NCI-H2107 (cell line): ENCODE results near the gene METTL15.
"Not testable (repeated sequence)": the region's sequence is repeated elsewhere in the genome, so short reads cannot be mapped to it uniquely, and the experiment has no call there.

Experiments
- DNase-seq: peaks from one replicate; lab custom pipeline; 2025; lab: John Stamatoyannopoulos, UW

The METTL15 gene

GRCh38 chr11:28303477-28304191 lies 195.4 kb downstream of the METTL15 start:
- DNase-seq = no peak

DNA sequence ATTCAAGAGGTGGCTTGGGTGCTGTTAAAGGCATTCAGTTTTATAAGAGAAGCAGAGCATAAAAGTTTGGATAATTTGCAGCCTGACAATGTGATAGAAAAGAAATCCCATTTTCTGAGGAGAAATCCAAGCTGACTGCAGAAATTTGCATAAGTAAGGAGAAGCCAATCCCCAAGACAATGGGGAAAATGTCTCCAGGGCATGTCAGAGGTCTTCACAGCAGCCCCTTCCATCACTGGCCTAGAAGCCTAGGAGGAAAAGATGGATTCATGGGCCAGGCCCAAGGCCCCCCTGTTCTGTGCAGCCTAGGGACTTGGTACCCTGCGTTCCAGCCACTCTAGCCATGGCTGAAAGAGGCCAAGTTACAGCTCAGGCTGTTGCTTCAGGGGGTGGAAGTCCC lies 207.3 kb downstream of the METTL15 start:
- DNase-seq = no peak

GRCh38 chr11:28318871-28319270 lies 210.7 kb downstream of the METTL15 start:
- DNase-seq = no peak

DNA sequence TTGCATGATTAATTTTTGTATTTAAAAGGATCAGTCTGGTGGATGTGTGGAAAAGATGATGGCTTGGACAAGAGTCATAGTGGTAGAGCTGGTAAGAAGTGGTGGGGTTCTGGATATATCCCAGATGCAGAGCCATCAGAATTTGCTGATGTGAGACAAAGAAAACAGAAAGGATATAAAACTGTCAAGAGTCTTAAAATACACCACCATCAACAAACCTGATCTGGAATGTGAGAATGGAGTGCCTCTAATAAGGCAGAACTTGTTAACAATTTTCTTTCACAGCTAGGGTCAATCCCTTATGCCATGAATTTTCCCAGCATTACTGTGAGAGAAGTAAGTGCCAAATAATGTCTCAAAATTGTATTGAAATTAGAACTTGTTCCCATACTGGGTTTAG lies 215.4 kb downstream of the METTL15 start:
- no peak for DNase-seq

DNA sequence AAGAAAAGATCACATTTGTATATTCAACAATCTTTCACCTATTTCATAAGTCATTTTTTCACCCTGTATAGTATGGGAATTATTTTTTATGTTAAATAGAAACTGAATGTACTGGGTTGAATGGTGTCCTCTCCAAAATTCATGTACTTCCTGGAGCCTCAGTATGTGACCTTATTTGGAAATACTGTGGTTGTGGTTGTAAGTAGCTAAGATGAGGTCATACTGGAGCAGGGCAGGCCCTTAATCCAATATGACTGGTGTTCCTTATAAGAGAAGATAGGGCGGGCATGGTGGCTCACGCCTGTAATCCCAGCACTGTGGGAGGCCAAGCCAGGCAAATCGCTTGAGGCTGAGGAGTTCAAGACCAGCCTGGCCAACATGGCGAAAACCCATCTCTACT lies 224.2 kb downstream of the METTL15 start:
- not testable (repeated sequence) for DNase-seq

- DNase-seq = no peak
Measured at GRCh38 chr11:28337701-28338100, 229.5 kb downstream of the METTL15 start.

DNA sequence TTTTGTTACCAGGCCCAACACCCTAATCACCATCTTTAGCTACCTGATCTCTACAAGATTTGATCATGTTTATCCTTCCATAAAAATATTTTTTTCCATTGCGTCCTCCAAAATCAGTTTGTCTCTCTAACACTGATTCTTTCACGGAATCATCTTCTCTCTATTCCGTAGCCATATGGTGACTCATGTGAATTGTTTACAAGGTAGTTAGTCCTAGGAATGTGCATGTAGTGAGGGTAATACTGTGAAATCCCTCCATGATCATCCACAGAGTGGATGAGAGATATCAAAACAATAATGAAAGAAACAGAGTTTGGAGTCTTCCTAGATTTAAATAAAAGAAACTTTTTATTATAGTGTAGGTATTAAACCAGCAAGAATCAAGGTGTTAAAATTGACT lies 230.2 kb downstream of the METTL15 start:
- no peak for DNase-seq

DNA sequence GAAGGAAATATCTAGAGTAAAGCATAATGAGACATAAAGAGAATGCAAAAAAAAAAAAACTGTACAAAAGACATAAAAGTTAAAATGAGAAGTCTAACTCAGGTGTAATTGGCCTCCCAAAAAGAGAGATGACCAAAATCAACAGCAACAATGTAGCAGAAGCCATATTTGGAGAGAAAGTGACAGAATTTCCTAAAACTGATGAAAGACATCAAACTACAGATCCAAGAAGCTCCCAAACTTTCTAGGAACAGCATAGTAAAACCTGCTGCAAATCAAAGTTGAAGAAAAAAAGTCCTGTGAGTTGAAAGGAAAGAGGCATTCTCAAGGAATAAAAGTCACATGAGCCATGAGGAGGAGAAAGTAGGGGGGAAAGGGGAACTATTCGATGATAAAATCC lies 231.3 kb downstream of the METTL15 start:
- no peak for DNase-seq

- no peak for DNase-seq
Measured at GRCh38 chr11:28342716-28343115, 234.5 kb downstream of the METTL15 start.

GRCh38 chr11:28343304-28344233 lies 235.4 kb downstream of the METTL15 start:
- DNase-seq = no peak

GRCh38 chr11:28346209-28346608 lies 238.0 kb downstream of the METTL15 start:
- DNase-seq = no peak

- DNase-seq = no peak
Measured at GRCh38 chr11:28346721-28347120, 238.5 kb downstream of the METTL15 start.

DNA sequence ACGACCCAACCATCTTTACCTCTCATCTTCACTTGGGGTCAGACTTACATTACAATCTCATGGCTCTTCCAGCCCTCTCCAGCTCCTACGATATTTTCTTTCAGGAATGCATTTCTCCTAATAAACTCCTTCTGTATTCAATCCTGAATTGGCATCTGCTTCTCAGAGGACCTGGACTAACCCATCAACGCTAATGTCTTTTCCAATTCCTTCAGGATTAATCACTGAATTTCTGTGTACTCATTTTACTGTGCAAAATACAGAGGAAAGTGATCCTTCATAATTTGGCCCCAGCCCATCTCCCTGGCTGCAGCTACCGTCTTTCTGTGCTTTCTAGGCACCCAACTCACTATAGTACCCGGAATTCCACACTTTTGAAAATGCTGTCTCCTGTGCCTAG lies 239.2 kb downstream of the METTL15 start:
- DNase-seq = no peak

GRCh38 chr11:28350216-28350615 lies 242.0 kb downstream of the METTL15 start:
- no peak for DNase-seq

DNA sequence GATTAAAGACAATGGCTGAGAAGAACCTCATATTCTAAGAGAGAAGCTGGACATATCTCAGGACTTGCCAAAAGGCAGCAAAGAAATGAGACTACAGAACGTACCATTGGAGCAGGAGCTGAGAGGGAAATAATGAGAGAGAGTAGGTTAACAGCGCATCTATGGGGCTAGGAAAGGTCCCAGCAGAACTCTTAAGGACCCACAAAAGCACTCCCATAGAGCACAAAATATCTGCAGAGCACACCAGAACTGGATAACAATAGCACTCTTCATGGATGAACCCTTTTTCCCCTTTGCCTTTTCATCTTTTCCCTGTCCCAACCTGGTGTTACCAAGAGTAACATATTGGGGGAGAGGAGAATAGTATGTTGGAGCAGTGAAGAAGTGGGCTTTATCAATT lies 245.8 kb downstream of the METTL15 start:
- DNase-seq = no peak

DNA sequence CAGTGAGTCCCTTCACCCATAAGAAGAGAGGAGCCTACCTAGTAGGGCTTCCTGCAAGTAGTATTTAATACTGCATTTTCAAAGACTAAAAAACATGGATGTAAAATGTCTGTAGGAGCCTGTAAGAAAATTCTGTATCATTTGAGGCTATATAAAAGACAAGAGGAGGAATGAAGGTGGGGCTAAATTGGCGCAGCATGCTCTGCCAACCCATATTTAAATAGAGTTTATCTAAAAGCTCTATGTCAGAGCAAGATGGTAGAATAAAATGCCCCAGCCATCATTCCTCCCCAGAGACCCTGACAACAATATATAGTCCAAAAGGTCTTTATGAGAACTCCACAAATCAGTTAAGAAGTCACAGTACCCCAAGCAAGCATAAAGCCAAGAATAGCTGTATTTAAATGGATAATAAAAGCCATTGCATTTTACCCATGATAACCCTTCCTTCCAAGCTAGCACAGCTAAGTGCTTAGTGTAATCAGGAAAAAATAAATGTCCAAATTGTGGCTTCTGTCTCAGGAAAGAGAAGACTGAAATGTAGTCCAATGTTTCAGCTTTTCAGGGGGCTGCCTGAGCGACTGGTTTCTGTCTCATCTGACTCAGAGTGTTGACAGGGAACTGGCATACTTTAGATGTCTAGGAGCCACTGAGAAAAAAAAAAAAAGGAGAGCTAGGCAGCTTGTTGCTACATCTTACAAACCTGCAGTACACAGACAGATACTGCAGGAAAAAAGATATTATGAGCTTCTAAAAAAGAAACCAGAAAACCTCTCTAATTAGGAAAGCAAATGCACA lies 258.6 kb downstream of the METTL15 start:
- no peak for DNase-seq

GRCh38 chr11:28378095-28378494 lies 269.9 kb downstream of the METTL15 start:
- DNase-seq = not testable (repeated sequence)
